A673 (cell line): ENCODE measurements around the gene PLCB4.

Experiments used
- CTCF ChIP-seq: fragments of 300-800, 200-600 bp; sonication (generic); conservative IDR thresholded peaks from 2 replicates; pipeline ENCODE4 v1.5.1; 2017; ENCODE audit warnings: low read depth, mild to moderate bottlenecking, antibody characterized with exemption, low read length, moderate library complexity, mixed read lengths
- EZH2 ChIP-seq: fragments of 200-600 bp; sonication (generic); IDR thresholded peaks from 2 replicates; pipeline ENCODE4 v1.6.1; 2017; ENCODE audit warnings: borderline replicate concordance, low read depth, mild to moderate bottlenecking, mixed read lengths, antibody characterized with exemption, low read length; ENCODE audit not compliant: poor library complexity, severe bottlenecking

GRCh38 chr20:9110916-9111432 is 42.1 kb downstream of the PLCB4 start:
- TF ChIP-seq EZH2, result no peak
- no peak for TF ChIP-seq CTCF
